Spleen (tissue), 7 donors: ENCODE measurements around the gene TBC1D16.

ENCODE experiments used
- POLR2A ChIP-seq, 3 donors: fragments of 450-650 bp; IDR thresholded peaks; one replicate each; pipeline ENCODE4 v1.5.1; 2017; ENCODE audit warnings: antibody characterized with exemption in 3 of 3, mild to moderate bottlenecking in 1 of 3
- TF ChIP-seq, protein P1 (sequence below), 11 experiments: fragments of 200-600 bp in 7 of 11; fragments of 450-650 bp in 4 of 11; sonication (generic) in 4 of 11; IDR thresholded peaks in 8 of 11; conservative IDR thresholded peaks in 3 of 11; 1 replicate in 7 of 11; 2 replicates in 4 of 11; pipeline versions ENCODE4 v1.4.0 to v1.8.0; 2016 to 2021; ENCODE audit warnings: antibody characterized with exemption in 11 of 11, inconsistent platforms in 4 of 11, mild to moderate bottlenecking in 1 of 11
- donor health status: DM: no; HTN: no; CAD: no; lungs with moderate emphysema.
- donor health status: DM: no; HTN: no; CAD: no.
- donor health status: DM: no; HTN: no; CAD: no.

DNA sequence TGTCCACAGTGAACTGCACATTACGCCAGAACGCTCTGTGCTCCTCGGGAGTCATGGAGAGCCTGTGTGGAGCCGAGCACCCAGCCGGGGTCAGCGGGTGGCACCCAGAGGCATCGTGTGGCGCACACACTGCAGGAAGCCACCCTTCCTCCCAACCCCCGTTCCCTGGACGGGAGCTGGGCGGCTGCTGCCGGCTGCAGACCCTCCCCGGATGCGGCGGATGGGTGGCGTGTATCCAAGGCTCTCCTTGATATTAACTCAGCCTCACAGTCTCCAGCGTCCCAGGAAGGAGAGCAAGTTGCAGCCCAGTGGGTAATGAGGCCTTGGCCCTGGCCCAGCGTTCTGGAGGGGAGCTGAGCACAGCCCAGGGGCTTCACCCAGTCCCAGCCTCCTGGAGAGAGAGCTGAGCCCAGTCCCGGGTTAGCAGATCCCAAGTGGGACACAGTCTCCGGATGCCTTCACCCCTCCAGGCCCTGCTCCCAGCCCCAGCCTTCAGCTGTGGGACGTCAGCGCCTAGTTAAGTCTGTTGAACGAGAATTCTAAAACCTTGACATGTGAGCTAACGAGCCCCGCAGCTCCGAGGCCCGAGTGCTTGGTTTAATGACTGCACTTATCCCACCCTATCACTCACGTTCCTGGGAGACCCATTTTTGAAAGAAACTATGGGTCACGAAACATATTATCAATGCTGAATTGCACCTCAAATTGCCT lies 86.6 kb downstream of the TBC1D16 start:
- TF ChIP-seq POLR2A (IDR thresholded peaks at IDR 0.05): no peak
- TF ChIP-seq, protein P1, sequence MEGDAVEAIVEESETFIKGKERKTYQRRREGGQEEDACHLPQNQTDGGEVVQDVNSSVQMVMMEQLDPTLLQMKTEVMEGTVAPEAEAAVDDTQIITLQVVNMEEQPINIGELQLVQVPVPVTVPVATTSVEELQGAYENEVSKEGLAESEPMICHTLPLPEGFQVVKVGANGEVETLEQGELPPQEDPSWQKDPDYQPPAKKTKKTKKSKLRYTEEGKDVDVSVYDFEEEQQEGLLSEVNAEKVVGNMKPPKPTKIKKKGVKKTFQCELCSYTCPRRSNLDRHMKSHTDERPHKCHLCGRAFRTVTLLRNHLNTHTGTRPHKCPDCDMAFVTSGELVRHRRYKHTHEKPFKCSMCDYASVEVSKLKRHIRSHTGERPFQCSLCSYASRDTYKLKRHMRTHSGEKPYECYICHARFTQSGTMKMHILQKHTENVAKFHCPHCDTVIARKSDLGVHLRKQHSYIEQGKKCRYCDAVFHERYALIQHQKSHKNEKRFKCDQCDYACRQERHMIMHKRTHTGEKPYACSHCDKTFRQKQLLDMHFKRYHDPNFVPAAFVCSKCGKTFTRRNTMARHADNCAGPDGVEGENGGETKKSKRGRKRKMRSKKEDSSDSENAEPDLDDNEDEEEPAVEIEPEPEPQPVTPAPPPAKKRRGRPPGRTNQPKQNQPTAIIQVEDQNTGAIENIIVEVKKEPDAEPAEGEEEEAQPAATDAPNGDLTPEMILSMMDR (IDR thresholded peaks at IDR 0.05 in 8 of 11, conservative IDR thresholded peaks at IDR 0.05 in 3 of 11): no peak
